ENCODE data around the gene ACAP2. TPM values are rescaled to one million over a fixed set of nuclear protein-coding genes. Genes with fewer than 3 reads are reported as not detected.

ACAP2 gene
- total and polyA plus RNA-seq, 3 donors from 2014 or later: 31.6 to 78.2 (median 72.3) TPM

DNA sequence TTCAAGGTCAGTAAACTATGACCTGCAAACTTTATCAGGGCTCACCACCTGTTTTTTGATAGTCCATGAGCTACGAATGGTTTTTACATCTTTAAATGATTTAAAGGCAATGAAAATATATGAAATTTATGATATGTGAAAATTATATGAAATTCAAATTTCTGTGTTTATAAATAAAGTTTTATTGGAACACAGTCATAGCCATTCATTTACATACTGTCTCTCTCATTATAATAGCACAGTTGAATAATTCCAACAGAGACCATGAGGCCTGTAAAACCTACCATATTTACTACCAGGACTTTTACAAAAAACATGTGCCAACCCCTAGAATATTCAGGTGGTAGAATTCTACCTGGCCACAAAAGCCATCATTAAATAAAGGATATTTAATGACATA is 107.9 kb downstream of the ACAP2 start:
- no peaks in the 10 kb centered on the region for H3K36me3 ChIP-seq (ENCODE audit: low read depth, missing control alignments)
- no peak for TF ChIP-seq POLR2A (IDR thresholded peaks at IDR 0.05)
- TF ChIP-seq, protein P1, sequence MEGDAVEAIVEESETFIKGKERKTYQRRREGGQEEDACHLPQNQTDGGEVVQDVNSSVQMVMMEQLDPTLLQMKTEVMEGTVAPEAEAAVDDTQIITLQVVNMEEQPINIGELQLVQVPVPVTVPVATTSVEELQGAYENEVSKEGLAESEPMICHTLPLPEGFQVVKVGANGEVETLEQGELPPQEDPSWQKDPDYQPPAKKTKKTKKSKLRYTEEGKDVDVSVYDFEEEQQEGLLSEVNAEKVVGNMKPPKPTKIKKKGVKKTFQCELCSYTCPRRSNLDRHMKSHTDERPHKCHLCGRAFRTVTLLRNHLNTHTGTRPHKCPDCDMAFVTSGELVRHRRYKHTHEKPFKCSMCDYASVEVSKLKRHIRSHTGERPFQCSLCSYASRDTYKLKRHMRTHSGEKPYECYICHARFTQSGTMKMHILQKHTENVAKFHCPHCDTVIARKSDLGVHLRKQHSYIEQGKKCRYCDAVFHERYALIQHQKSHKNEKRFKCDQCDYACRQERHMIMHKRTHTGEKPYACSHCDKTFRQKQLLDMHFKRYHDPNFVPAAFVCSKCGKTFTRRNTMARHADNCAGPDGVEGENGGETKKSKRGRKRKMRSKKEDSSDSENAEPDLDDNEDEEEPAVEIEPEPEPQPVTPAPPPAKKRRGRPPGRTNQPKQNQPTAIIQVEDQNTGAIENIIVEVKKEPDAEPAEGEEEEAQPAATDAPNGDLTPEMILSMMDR (IDR thresholded peaks at IDR 0.05): no peak
- H3K4me3 ChIP-seq: no peak overlapping the region
- no peak for DNase-seq
- H3K4me1 ChIP-seq: no peaks in the 10 kb centered on the region
- H3K9me3 ChIP-seq: no peaks in the 10 kb centered on the region
- intact Hi-C loops (cut with DNase I; ENCODE audit: low total_unique reads): no loop called here
- no peak overlapping the region for H3K27ac ChIP-seq
- 75 to 93% methylated on average over 1 of the region's 1 CpG for WGBS, 2 donors
- H3K27me3 ChIP-seq: no peaks in the 10 kb centered on the region

DNA sequence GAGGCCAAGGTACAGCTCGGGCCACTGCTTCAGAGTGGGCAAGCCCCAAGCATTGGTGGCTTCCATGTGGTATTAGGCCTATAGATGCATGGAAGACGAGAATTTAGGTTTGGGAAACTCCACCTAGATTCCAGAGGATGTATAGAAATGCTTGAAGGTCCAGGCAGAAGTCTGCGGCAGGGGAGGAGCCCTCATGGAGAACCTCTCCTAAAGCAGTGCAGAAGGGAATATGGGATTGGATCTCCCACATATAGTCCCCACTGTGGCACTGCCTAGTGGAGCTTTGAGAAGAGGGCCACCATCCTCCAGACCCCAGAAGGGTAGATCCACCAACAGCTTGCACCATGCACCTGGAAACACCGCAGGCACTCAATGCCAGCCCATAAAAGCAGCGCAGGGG is 123.8 kb downstream of the ACAP2 start:
- H3K4me1 ChIP-seq: no peaks in the 10 kb centered on the region
- 89 to 92% methylated on average over 4 to 5 of the region's 5 CpGs for WGBS, 2 donors
- DNase-seq: no peak
- intact Hi-C loops (cut with DNase I; ENCODE audit: low total_unique reads): no loop called here
- TF ChIP-seq, protein P1 (IDR thresholded peaks at IDR 0.05): no peak
- TF ChIP-seq POLR2A (IDR thresholded peaks at IDR 0.05): no peak
- H3K4me3 ChIP-seq: no peak overlapping the region
- H3K36me3 ChIP-seq (ENCODE audit: low read depth, missing control alignments): no peaks in the 10 kb centered on the region
- no peaks in the 10 kb centered on the region for H3K27me3 ChIP-seq
- no peak overlapping the region for H3K27ac ChIP-seq
- no peaks in the 10 kb centered on the region for H3K9me3 ChIP-seq

DNA sequence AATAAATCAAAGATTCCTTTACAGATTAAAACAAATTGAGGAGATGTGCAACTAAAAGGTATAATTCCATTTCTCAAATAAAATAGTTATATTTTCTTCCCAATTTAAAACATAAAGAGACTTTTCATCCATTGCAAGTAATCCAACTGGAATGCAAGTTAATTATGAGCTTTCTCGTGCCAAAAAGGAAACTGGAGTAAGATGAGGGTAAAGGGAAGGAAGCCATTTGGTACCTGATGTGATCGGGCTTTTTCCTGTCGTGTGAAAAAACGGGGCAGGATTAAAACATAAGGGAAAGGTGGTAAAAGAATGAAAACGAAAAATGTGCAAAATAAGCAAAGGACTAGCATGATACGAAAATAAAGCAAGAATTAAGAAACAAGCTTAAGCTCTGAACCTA is 130.1 kb downstream of the ACAP2 start:
- Histone ChIP-seq H3K9me3 (no peaks in the 10 kb centered on the region), H3K27me3 (no peaks in the 10 kb centered on the region), H3K4me1 (no peaks in the 10 kb centered on the region), H3K4me3 (no peak overlapping the region), H3K27ac (no peak overlapping the region), H3K36me3 (ENCODE audit: low read depth, missing control alignments) (no peaks in the 10 kb centered on the region)
- intact Hi-C loops (cut with DNase I; ENCODE audit: low total_unique reads): no loop called here
- 86 to 87% methylated on average over 6 of the region's 6 CpGs for WGBS, 2 donors
- DNase-seq: no peak
- TF ChIP-seq POLR2A (IDR thresholded peaks at IDR 0.05): no peak
- TF ChIP-seq, protein P1 (IDR thresholded peaks at IDR 0.05): no peak

DNA sequence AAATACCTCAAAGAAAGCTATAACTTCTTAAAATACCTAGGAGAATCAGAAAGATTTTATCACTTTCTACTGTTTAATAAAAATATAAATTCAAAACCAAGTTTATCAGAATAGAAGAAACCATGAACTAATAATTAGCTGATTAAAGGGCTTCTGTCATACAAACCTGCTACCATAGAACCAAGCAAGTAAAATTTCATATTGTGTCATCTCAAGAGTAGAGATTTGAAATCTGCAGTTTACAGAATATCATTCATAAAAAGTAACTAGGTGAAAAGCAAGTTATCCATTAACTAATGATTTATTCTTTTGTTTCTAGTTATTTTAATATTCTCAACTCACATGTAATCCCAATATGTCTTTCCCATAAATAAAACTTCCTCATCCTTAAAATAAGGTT is 135.1 kb downstream of the ACAP2 start:
- no peak overlapping the region for H3K27ac ChIP-seq
- no peaks in the 10 kb centered on the region for H3K27me3 ChIP-seq
- DNase-seq: no peak
- H3K4me3 ChIP-seq: no peak overlapping the region
- no peaks in the 10 kb centered on the region for H3K9me3 ChIP-seq
- H3K36me3 ChIP-seq (ENCODE audit: low read depth, missing control alignments): no peaks in the 10 kb centered on the region
- intact Hi-C loops (cut with DNase I; ENCODE audit: low total_unique reads): no loop called here
- no peaks in the 10 kb centered on the region for H3K4me1 ChIP-seq
- TF ChIP-seq, protein P1 (IDR thresholded peaks at IDR 0.05): no peak
- TF ChIP-seq POLR2A (IDR thresholded peaks at IDR 0.05): no peak

DNA sequence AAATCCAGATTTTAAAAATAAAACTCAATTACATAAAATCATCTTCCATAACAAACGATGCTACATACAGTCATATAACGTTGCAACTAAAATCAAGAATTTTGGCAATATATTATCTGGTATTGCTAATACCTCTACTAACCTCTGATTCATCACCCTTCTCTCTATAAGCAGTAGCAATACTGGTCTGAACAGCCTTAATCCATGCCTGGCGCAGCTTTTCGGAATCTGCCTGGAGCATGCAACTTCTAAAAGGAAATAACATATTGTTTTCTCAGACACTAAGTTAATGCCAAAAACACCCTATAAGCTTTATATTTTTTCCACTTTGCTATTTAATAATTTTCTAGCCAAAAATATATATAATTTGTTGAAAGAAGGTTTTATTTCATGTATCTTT is 136.5 kb downstream of the ACAP2 start:
- H3K4me3 ChIP-seq: no peak overlapping the region
- no peaks in the 10 kb centered on the region for H3K27me3 ChIP-seq
- no peaks in the 10 kb centered on the region for H3K36me3 ChIP-seq (ENCODE audit: low read depth, missing control alignments)
- intact Hi-C loops (cut with DNase I; ENCODE audit: low total_unique reads): no loop called here
- no peak for TF ChIP-seq POLR2A (IDR thresholded peaks at IDR 0.05)
- TF ChIP-seq, protein P1 (IDR thresholded peaks at IDR 0.05): no peak
- no peak for DNase-seq
- no peaks in the 10 kb centered on the region for H3K4me1 ChIP-seq
- WGBS, 2 donors: 95 to 96% methylated on average over 4 of the region's 4 CpGs
- no peak overlapping the region for H3K27ac ChIP-seq
- H3K9me3 ChIP-seq: no peaks in the 10 kb centered on the region

Data from testis (tissue), 3 donors.